OCI-LY7 (cell line): ENCODE measurements around the gene SHISAL1. TPM values are rescaled to one million over a fixed set of nuclear protein-coding genes. Genes with fewer than 3 reads are reported as not detected.

Experiments used
- BruUV-seq: library from RNA; stranded (reverse); fragments of 400-500 nt; replicated peaks from 2 replicates; lab custom pipeline; 2021; lab: Mats Ljungman, UMichigan
- CTCF ChIA-PET: fragments of 300-600 bp; sonication (Branson Sonifier 250); formaldehyde crosslinking; loops from one replicate; lab custom pipeline; 2022; ENCODE audit warnings: antibody characterized with exemption; ENCODE audit not compliant: unreplicated experiment; lab: Charles Lee
- POLR2A ChIA-PET: fragments of 300-600 bp; sonication (Branson Sonifier 250); formaldehyde crosslinking; loops from one replicate; lab custom pipeline; 2022; ENCODE audit warnings: antibody characterized with exemption; lab: Charles Lee
- DNase-seq: peaks from one replicate; pipeline ENCODE4 v3.0.0-alpha.2; 2015; ENCODE audit warnings: low spot score
- H2AFZ ChIP-seq: fragments of 200-600 bp; sonication (generic), shearing (Covaris generic); 2 replicates; pipeline ENCODE4 v1.6.1; 2014; ENCODE audit warnings: mild to moderate bottlenecking, antibody characterized with exemption, low read length, moderate library complexity
- H3K27ac ChIP-seq: fragments of 200-600 bp; sonication (generic); 2 replicates; pipeline ENCODE4 v1.5.1; 2014; ENCODE audit warnings: mixed run types, low read depth, mild to moderate bottlenecking, moderate library complexity, low read length, inconsistent platforms; ENCODE audit not compliant: poor library complexity, severe bottlenecking
- H3K36me3 ChIP-seq: fragments of 200-600 bp; sonication (generic); 2 replicates; pipeline ENCODE4 v1.6.1; 2014; ENCODE audit warnings: mild to moderate bottlenecking, antibody characterized with exemption, low read length, moderate library complexity, mixed read lengths; ENCODE audit not compliant: insufficient read depth
- H3K4me1 ChIP-seq: fragments of 200-600 bp; sonication (generic); 2 replicates; pipeline ENCODE4 v1.5.1; 2014; ENCODE audit warnings: mild to moderate bottlenecking, low read length; ENCODE audit not compliant: insufficient read depth, poor library complexity, severe bottlenecking
- H3K4me2 ChIP-seq: fragments of 200-600 bp; sonication (generic); 2 replicates; pipeline ENCODE4 v1.6.1; 2014; ENCODE audit warnings: mild to moderate bottlenecking, low read length
- H3K4me3 ChIP-seq: fragments of 200-600 bp; sonication (generic); 2 replicates; pipeline ENCODE4 v1.5.1; 2014; ENCODE audit warnings: mild to moderate bottlenecking, low read depth, low read length; ENCODE audit not compliant: poor library complexity, severe bottlenecking
- H3K79me2 ChIP-seq: fragments of 200-600 bp; sonication (generic); 2 replicates; pipeline ENCODE4 v1.6.1; 2016; ENCODE audit warnings: low read depth, mild to moderate bottlenecking, low read length, moderate library complexity, mixed read lengths; ENCODE audit not compliant: insufficient read depth
- H3K9me2 ChIP-seq: fragments of 200-600 bp; sonication (generic); 2 replicates; pipeline ENCODE4 v1.6.1; 2016; ENCODE audit warnings: mild to moderate bottlenecking, low read length, mixed read lengths; ENCODE audit not compliant: insufficient read depth
- H3K9me3 ChIP-seq: fragments of 200-600 bp; sonication (generic); 2 replicates; pipeline ENCODE4 v1.6.1; 2014; ENCODE audit warnings: mild to moderate bottlenecking, mixed run types, low read length, mixed read lengths
- H4K20me1 ChIP-seq: fragments of 200-600 bp; sonication (generic); 2 replicates; pipeline ENCODE4 v1.6.1; 2014; ENCODE audit warnings: mild to moderate bottlenecking, antibody characterized with exemption, low read length, moderate library complexity, mixed read lengths; ENCODE audit not compliant: insufficient read depth
- EZH2phosphoT487 ChIP-seq: fragments of 200-600 bp; sonication (generic); IDR thresholded peaks from 2 replicates; pipeline ENCODE4 v1.6.1; 2018; ENCODE audit warnings: low read depth, borderline replicate concordance, mild to moderate bottlenecking, mixed run types, antibody characterized with exemption, low read length, moderate library complexity, mixed read lengths
- intact Hi-C: fragments of 100-400 bp; cut with micrococcal nuclease; formaldehyde crosslinking; loops from one replicate; pipeline ENCODE4 v1.10.0; 2022; ENCODE audit not compliant: unreplicated experiment
- total RNA-seq, 2 experiments: library from RNA; depleted of rRNA in 1 of 2; stranded (reverse); fragments of >200 nt in 1 of 2; shearing (Covaris generic) in 1 of 2; gene quantifications; 2 replicates each; pipeline ENCODE4 v1.2.3, GENCODE V29; 2014 to 2022
- TF ChIP-seq, protein P1 (sequence below): fragments of 200-600 bp; sonication (generic); conservative IDR thresholded peaks from 2 replicates; pipeline ENCODE4 v1.5.1; 2014; ENCODE audit warnings: mild to moderate bottlenecking, antibody characterized with exemption, low read length, moderate library complexity, mixed read lengths

SHISAL1 gene
- total RNA-seq, 2 experiments from 2014 or later = not detected

- Histone ChIP-seq H3K9me3 (no peaks in the 10 kb centered on the region), H3K36me3 (no peaks in the 10 kb centered on the region), H3K4me2 (peak overlapping the region; percentile 74), H3K27ac (peak overlapping the region; percentile 34), H3K4me3 (peak overlapping the region; percentile 53), H2AFZ (peak overlapping the region; percentile 73; the same call in 1 of the 2 replicates), H4K20me1 (no peaks in the 10 kb centered on the region; the same call in 1 of the 2 replicates), H3K4me1 (peaks cover 30% of the 10 kb centered on the region), H3K79me2 (no peaks in the 10 kb centered on the region), H3K9me2 (no peaks in the 10 kb centered on the region)
- CTCF ChIA-PET = no interaction called here
- POLR2A ChIA-PET = interaction anchor here (0.6 kb wide), 1 partner anchor 134 kb away, joined by 3 read pairs; no protein-coding TSS in a partner anchor
- peak; percentile 10 for DNase-seq
- BruUV-seq = no TSS peak
- TF ChIP-seq, protein P1, sequence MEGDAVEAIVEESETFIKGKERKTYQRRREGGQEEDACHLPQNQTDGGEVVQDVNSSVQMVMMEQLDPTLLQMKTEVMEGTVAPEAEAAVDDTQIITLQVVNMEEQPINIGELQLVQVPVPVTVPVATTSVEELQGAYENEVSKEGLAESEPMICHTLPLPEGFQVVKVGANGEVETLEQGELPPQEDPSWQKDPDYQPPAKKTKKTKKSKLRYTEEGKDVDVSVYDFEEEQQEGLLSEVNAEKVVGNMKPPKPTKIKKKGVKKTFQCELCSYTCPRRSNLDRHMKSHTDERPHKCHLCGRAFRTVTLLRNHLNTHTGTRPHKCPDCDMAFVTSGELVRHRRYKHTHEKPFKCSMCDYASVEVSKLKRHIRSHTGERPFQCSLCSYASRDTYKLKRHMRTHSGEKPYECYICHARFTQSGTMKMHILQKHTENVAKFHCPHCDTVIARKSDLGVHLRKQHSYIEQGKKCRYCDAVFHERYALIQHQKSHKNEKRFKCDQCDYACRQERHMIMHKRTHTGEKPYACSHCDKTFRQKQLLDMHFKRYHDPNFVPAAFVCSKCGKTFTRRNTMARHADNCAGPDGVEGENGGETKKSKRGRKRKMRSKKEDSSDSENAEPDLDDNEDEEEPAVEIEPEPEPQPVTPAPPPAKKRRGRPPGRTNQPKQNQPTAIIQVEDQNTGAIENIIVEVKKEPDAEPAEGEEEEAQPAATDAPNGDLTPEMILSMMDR = no peak
- TF ChIP-seq EZH2phosphoT487 = no peak
- intact Hi-C loops = no loop called here
Measured at GRCh38 chr22:44330188-44330743, 17.5 kb upstream of the SHISAL1 start.

GRCh38 chr22:44329179-44329796 lies 16.5 kb upstream of the SHISAL1 start:
- intact Hi-C loops = loop anchor here (5.0 to 10.0 kb wide), 2 partner anchors 134 to 293 kb away; no protein-coding TSS in a partner anchor
- Histone ChIP-seq H4K20me1 (no peaks in the 10 kb centered on the region; the same call in 1 of the 2 replicates), H2AFZ (peak overlapping the region; percentile 73; the same call in 1 of the 2 replicates), H3K9me3 (no peaks in the 10 kb centered on the region), H3K36me3 (no peaks in the 10 kb centered on the region), H3K4me2 (peak overlapping the region; percentile 74), H3K4me1 (peaks cover 30% of the 10 kb centered on the region), H3K4me3 (peak overlapping the region; percentile 53), H3K27ac (peak overlapping the region; percentile 34), H3K9me2 (no peaks in the 10 kb centered on the region), H3K79me2 (no peaks in the 10 kb centered on the region)
- no peak for TF ChIP-seq EZH2phosphoT487
- ChIA-PET POLR2A (interaction anchor here (0.6 kb wide), 1 partner anchor 133 kb away, joined by 3 read pairs; no protein-coding TSS in a partner anchor), CTCF (interaction anchor here (0.6 kb wide), 1 partner anchor 19 kb away, joined by 3 read pairs; no protein-coding TSS in a partner anchor)
- BruUV-seq = no TSS peak
- peak; percentile 79 for DNase-seq

DNA sequence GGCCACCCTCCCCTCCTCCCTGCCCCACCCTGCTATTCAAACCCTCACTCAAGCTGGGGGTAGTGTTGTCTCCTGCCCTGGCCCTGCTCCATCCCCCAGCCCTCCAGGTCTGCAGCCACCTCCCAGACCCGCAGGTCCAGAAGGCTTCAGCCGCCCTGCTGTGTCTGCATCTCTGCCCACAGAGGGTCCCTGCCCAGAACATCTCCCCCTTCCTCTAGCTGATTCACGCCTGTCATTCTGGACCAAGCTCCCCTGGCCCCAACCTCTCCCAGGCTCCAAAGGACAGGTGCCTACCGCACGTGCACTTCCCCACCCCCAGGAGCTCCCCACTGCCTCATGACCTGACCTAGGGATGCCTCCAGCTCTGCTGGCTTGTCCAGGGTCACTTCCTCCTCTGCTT lies 16.0 kb upstream of the SHISAL1 start:
- Histone ChIP-seq H3K27ac (peak overlapping the region; percentile 34), H3K36me3 (no peaks in the 10 kb centered on the region), H3K4me3 (peak overlapping the region; percentile 53), H3K4me2 (peak overlapping the region; percentile 74), H2AFZ (peak overlapping the region; percentile 73; the same call in 1 of the 2 replicates), H3K4me1 (peaks cover 30% of the 10 kb centered on the region), H4K20me1 (no peaks in the 10 kb centered on the region; the same call in 1 of the 2 replicates), H3K9me3 (no peaks in the 10 kb centered on the region), H3K79me2 (no peaks in the 10 kb centered on the region), H3K9me2 (no peaks in the 10 kb centered on the region)
- ChIA-PET POLR2A (no interaction called here), CTCF (interaction anchor here (0.6 kb wide), 1 partner anchor 19 kb away, joined by 3 read pairs; no protein-coding TSS in a partner anchor)
- no TSS peak for BruUV-seq
- DNase-seq = peak; percentile 7
- TF ChIP-seq, protein P1 = no peak
- no peak for TF ChIP-seq EZH2phosphoT487
- intact Hi-C loops = loop anchor here (5.0 to 10.0 kb wide), 2 partner anchors 134 to 294 kb away; no protein-coding TSS in a partner anchor
